NCI-H128 (cell line): ENCODE results near the gene FGD4.

Experiments used
- DNase-seq: peaks from one replicate; lab custom pipeline; 2025; ENCODE audit not compliant: unreplicated experiment; lab: John Stamatoyannopoulos, UW

Gene FGD4

GRCh38 chr12:32454866-32455265 lies 55.5 kb downstream of the FGD4 start:
- DNase-seq, result no peak

GRCh38 chr12:32455607-32456071 lies 56.3 kb downstream of the FGD4 start:
- DNase-seq, result peak; percentile 41

- no peak for DNase-seq
These were observed 58.1 kb downstream of the FGD4 start for GRCh38 chr12:32457251-32458025.

GRCh38 chr12:32460638-32461037 lies 61.3 kb downstream of the FGD4 start:
- no peak for DNase-seq

- DNase-seq, result no peak
These were observed 63.5 kb downstream of the FGD4 start for GRCh38 chr12:32462908-32463307.

- DNase-seq, result no peak
These were observed 66.8 kb downstream of the FGD4 start for GRCh38 chr12:32466187-32466586.

GRCh38 chr12:32466986-32467711 lies 67.8 kb downstream of the FGD4 start:
- no peak for DNase-seq

- DNase-seq, result no peak
These were observed 68.9 kb downstream of the FGD4 start for GRCh38 chr12:32467959-32468863.

GRCh38 chr12:32470936-32471470 lies 71.6 kb downstream of the FGD4 start:
- no peak for DNase-seq

GRCh38 chr12:32471591-32472001 lies 72.2 kb downstream of the FGD4 start:
- DNase-seq, result no peak

- DNase-seq, result no peak
These were observed 76.4 kb downstream of the FGD4 start for GRCh38 chr12:32475724-32476123.

- no peak for DNase-seq
These were observed 77.1 kb downstream of the FGD4 start for GRCh38 chr12:32476446-32476845.

- DNase-seq, result no peak
These were observed 78.4 kb downstream of the FGD4 start for GRCh38 chr12:32477714-32478113.

- no peak for DNase-seq
These were observed 78.8 kb downstream of the FGD4 start for GRCh38 chr12:32478166-32478565.

GRCh38 chr12:32478858-32479725 lies 79.7 kb downstream of the FGD4 start:
- no peak for DNase-seq

GRCh38 chr12:32482226-32482625 lies 82.9 kb downstream of the FGD4 start:
- DNase-seq, result no peak

GRCh38 chr12:32483499-32483898 lies 84.1 kb downstream of the FGD4 start:
- no peak for DNase-seq

GRCh38 chr12:32483993-32484392 lies 84.6 kb downstream of the FGD4 start:
- DNase-seq, result no peak

GRCh38 chr12:32486158-32486557 lies 86.8 kb downstream of the FGD4 start:
- DNase-seq, result no peak

- DNase-seq, result no peak
These were observed 88.8 kb downstream of the FGD4 start for GRCh38 chr12:32488132-32488531.
